Left ventricle myocardium inferior (tissue), 1 donor: Measurements from ENCODE around the gene CNTN4. TPM values are rescaled to one million over a fixed set of nuclear protein-coding genes. Genes with fewer than 3 reads are reported as not detected.

Source experiments
- DNase-seq: peaks from one replicate; pipeline ENCODE4 v3.0.0-alpha.2; 2020
- H3K27ac ChIP-seq: fragments of 200-600 bp; replicated peaks from 2 replicates; pipeline ENCODE4 v1.8.0; 2021
- H3K27me3 ChIP-seq: fragments of 200-600 bp; 2 replicates; pipeline ENCODE4 v1.8.0; 2021; ENCODE audit warnings: low read depth
- H3K36me3 ChIP-seq: fragments of 200-600 bp; 2 replicates; pipeline ENCODE4 v1.8.0; 2021
- H3K4me1 ChIP-seq: fragments of 200-600 bp; 2 replicates; pipeline ENCODE4 v1.8.0; 2021
- H3K4me3 ChIP-seq: fragments of 200-600 bp; 2 replicates; pipeline ENCODE4 v1.8.0; 2021; ENCODE audit warnings: mild to moderate bottlenecking, moderate library complexity
- H3K9me3 ChIP-seq: fragments of 200-600 bp; replicated peaks from 2 replicates; pipeline ENCODE4 v1.8.0; 2021
- CTCF ChIP-seq: fragments of 200-600 bp; IDR thresholded peaks from 2 replicates; pipeline ENCODE4 v1.8.0; 2021; ENCODE audit warnings: antibody characterized with exemption, mild to moderate bottlenecking, borderline replicate concordance
- intact Hi-C: fragments of 100-400 bp; cut with micrococcal nuclease; formaldehyde crosslinking; loops from one replicate; pipeline ENCODE4 v1.11.0; 2022
- total RNA-seq: library from RNA; stranded (reverse); fragmentation: NEBNext Ultra II Directional; extraction: Animal tissue kit (Norgen Biotek cat#: 25700); gene quantifications from one replicate; pipeline ENCODE4 v1.2.1, GENCODE V29; 2021
- donor health status: DM: no; HTN: yes; CAD: no; lungs with severe emphysema.

Gene CNTN4
- total RNA-seq, 1 donor from 2014 or later, result 1.2 TPM

GRCh38 chr3:2771193-2771592, 672.5 kb downstream of the CNTN4 start:
- no peaks in the 10 kb centered on the region for H3K9me3 ChIP-seq
- H3K27me3 ChIP-seq, result no peaks in the 10 kb centered on the region
- no peaks in the 10 kb centered on the region for H3K36me3 ChIP-seq
- DNase-seq, result no peak
- H3K27ac ChIP-seq, result no peak overlapping the region
- no peak overlapping the region for H3K4me3 ChIP-seq
- H3K4me1 ChIP-seq, result no peaks in the 10 kb centered on the region
- intact Hi-C loops, result no loop called here
- no peak for TF ChIP-seq CTCF

GRCh38 chr3:2771741-2772140, 673.1 kb downstream of the CNTN4 start:
- TF ChIP-seq CTCF, result no peak
- intact Hi-C loops, result no loop called here
- H3K4me1 ChIP-seq, result no peaks in the 10 kb centered on the region
- no peak for DNase-seq
- no peaks in the 10 kb centered on the region for H3K9me3 ChIP-seq
- no peak overlapping the region for H3K27ac ChIP-seq
- no peaks in the 10 kb centered on the region for H3K36me3 ChIP-seq
- no peak overlapping the region for H3K4me3 ChIP-seq
- H3K27me3 ChIP-seq, result no peaks in the 10 kb centered on the region

GRCh38 chr3:2772803-2773202, 674.1 kb downstream of the CNTN4 start:
- no peak for DNase-seq
- Histone ChIP-seq H3K27ac (no peak overlapping the region), H3K9me3 (no peaks in the 10 kb centered on the region), H3K36me3 (no peaks in the 10 kb centered on the region), H3K4me3 (no peak overlapping the region), H3K4me1 (no peaks in the 10 kb centered on the region), H3K27me3 (no peaks in the 10 kb centered on the region)
- TF ChIP-seq CTCF, result no peak
- intact Hi-C loops, result no loop called here

GRCh38 chr3:2774481-2775249, 676.0 kb downstream of the CNTN4 start:
- H3K36me3 ChIP-seq, result no peaks in the 10 kb centered on the region
- intact Hi-C loops, result no loop called here
- H3K9me3 ChIP-seq, result no peaks in the 10 kb centered on the region
- H3K27me3 ChIP-seq, result no peaks in the 10 kb centered on the region
- H3K27ac ChIP-seq, result no peak overlapping the region
- DNase-seq, result no peak
- no peak for TF ChIP-seq CTCF
- H3K4me3 ChIP-seq, result no peak overlapping the region
- H3K4me1 ChIP-seq, result no peaks in the 10 kb centered on the region

- no peak for TF ChIP-seq CTCF
- H3K9me3 ChIP-seq, result no peaks in the 10 kb centered on the region
- no peak for DNase-seq
- no peak overlapping the region for H3K4me3 ChIP-seq
- intact Hi-C loops, result no loop called here
- no peaks in the 10 kb centered on the region for H3K4me1 ChIP-seq
- no peaks in the 10 kb centered on the region for H3K36me3 ChIP-seq
- H3K27me3 ChIP-seq, result no peaks in the 10 kb centered on the region
- H3K27ac ChIP-seq, result no peak overlapping the region
Measured at GRCh38 chr3:2783261-2783660, 684.6 kb downstream of the CNTN4 start.
